Measurements from ENCODE around the gene HACD2.

Gene HACD2

DNA sequence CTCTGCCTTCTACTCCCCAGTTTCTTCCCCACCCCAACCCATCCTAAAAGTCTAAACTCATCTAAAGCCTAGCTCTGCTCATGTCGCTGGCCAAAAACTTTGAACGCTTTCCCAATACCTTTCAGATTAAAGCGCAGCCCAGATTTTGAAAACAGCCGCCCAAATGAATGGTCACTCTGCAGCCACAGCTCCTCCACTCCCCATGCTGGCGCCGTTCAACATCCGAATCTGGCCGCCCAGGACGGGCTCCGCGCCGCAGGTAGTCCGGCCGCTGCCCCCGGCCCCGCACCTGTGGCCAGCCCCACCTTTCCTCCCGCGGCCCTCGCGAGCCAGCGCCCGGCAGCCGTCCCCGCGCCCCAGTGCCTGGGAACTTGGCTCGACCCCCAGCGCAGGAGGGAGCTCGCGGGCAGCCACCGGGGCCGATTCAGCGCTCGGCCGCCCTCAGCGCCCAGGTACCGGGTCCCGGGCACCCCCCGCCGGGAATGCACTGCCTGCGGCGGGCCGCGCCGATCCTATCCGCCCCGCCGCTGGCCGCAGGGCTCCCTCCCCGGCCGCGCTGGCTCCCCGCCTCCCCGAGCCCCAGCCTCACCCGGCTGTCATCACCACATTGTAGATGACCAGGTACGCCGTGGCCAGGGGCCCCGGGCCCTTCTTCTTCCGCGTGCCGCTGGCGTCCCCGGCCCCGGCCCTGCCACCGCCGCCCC lies 417 bp downstream of the HACD2 start:
- Histone ChIP-seq H4K91ac (ENCODE audit: low read length) (peak overlapping the region; percentile 54), H4K8ac (ENCODE audit: low read length) (peak overlapping the region; percentile 12), H3K14ac (ENCODE audit: low read length in 2 of 2) (peak overlapping the region in 1 of 2 experiments; percentile 91), H3K4ac (ENCODE audit: low read depth in 1 of 2, low read length in 2 of 2) (peak overlapping the region in 1 of 2 experiments; percentile 37), H2AFZ (ENCODE audit: low read depth, low read length) (peak overlapping the region; percentile 96), H3K4me1 (ENCODE audit: control insufficient read depth, insufficient read depth, low read depth, low read length) (peaks cover 2% of the 10 kb centered on the region), H2BK120ac (ENCODE audit: low read depth, low read length) (no peak overlapping the region), H3K18ac (ENCODE audit: low read depth in 1 of 2, low read length in 2 of 2) (peak overlapping the region; percentile 64 to 92), H2AK5ac (ENCODE audit: low read length, severe bottlenecking) (no peak overlapping the region), H3K27me3 (ENCODE audit: control insufficient read depth in 1 of 2, insufficient read depth in 1 of 2, low read length in 2 of 2) (no peaks in the 10 kb centered on the region), H2BK5ac (ENCODE audit: low read depth, low read length, poor library complexity, severe bottlenecking) (no peak overlapping the region), H3K4me2 (ENCODE audit: low read length, poor library complexity, severe bottlenecking) (peak overlapping the region; percentile 100), H3K27ac (ENCODE audit: low read length, poor library complexity, severe bottlenecking) (no peak overlapping the region), H3K9ac (ENCODE audit: low read length) (peak overlapping the region; percentile 89), H3K36me3 (ENCODE audit: control insufficient read depth in 1 of 2, insufficient read depth in 2 of 2, low read depth in 1 of 2, low read length in 2 of 2) (peaks cover 5 to 15% of the 10 kb centered on the region in 2 experiments), H2BK15ac (ENCODE audit: low read depth, poor library complexity, severe bottlenecking) (peak overlapping the region; percentile 94), H3K23ac (ENCODE audit: low read length in 2 of 2) (peak overlapping the region in 1 of 2 experiments; percentile 59), H3K4me3 (ENCODE audit: insufficient read depth in 1 of 2, low read depth in 1 of 2, low read length in 2 of 2) (peak overlapping the region; percentile 83 to 93), H3K9me3 (ENCODE audit: control insufficient read depth, low read length) (no peaks in the 10 kb centered on the region), H2BK12ac (ENCODE audit: low read length in 2 of 2) (no peak overlapping the region), H3K79me1 (replicated peaks; ENCODE audit: low read length, poor library complexity, severe bottlenecking) (peaks cover 23% of the 10 kb centered on the region)
- DNase-seq, result peak; percentile 32
- 0% methylated on average over 51 of the region's 65 CpGs for WGBS

DNA sequence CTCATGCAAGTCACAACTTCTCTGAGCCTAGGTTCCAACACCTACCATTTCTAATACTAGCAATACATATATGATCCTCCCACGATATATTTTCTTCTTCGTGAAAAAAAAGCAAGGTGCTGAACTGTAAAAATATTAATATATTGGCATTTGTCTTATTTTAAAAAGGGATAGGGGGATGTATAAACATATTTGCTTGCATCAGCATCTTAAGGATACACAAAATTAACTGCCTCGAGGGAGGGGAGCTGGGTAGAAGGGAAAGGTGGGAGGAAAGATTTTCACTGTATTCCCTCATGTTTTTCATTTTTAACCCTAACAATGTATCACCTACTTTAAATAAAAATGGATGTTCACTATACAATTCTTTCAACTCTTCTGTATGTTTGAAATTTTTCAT lies 1.3 kb downstream of the HACD2 start:
- no CpG with 5 or more reads among the region's 3 CpGs for WGBS
- no peak overlapping the region for H3K23ac ChIP-seq (ENCODE audit: low read length in 2 of 2)
- peaks cover 9 to 17% of the 10 kb centered on the region in 2 experiments for H3K36me3 ChIP-seq (ENCODE audit: control insufficient read depth in 1 of 2, insufficient read depth in 2 of 2, low read depth in 1 of 2, low read length in 2 of 2)
- H2AK5ac ChIP-seq (ENCODE audit: low read length, severe bottlenecking), result no peak overlapping the region
- H3K9me3 ChIP-seq (ENCODE audit: control insufficient read depth, low read length), result no peaks in the 10 kb centered on the region
- no peak overlapping the region for H4K8ac ChIP-seq (ENCODE audit: low read length)
- no peak overlapping the region for H2BK12ac ChIP-seq (ENCODE audit: low read length in 2 of 2)
- no peak overlapping the region for H3K14ac ChIP-seq (ENCODE audit: low read length in 2 of 2)
- H2BK5ac ChIP-seq (ENCODE audit: low read depth, low read length, poor library complexity, severe bottlenecking), result no peak overlapping the region
- no peak overlapping the region for H2BK120ac ChIP-seq (ENCODE audit: low read depth, low read length)
- no peak overlapping the region for H3K4me2 ChIP-seq (ENCODE audit: low read length, poor library complexity, severe bottlenecking)
- peak overlapping the region; percentile 89 for H3K9ac ChIP-seq (ENCODE audit: low read length)
- H3K4me1 ChIP-seq (ENCODE audit: control insufficient read depth, insufficient read depth, low read depth, low read length), result peaks cover 2% of the 10 kb centered on the region
- no peak overlapping the region for H2BK15ac ChIP-seq (ENCODE audit: low read depth, poor library complexity, severe bottlenecking)
- H2AFZ ChIP-seq (ENCODE audit: low read depth, low read length), result no peak overlapping the region
- H3K4me3 ChIP-seq (ENCODE audit: insufficient read depth in 1 of 2, low read depth in 1 of 2, low read length in 2 of 2), result peak overlapping the region in 1 of 2 experiments; percentile 93
- DNase-seq, result no peak
- no peaks in the 10 kb centered on the region for H3K27me3 ChIP-seq (ENCODE audit: control insufficient read depth in 1 of 2, insufficient read depth in 1 of 2, low read length in 2 of 2)
- H3K18ac ChIP-seq (ENCODE audit: low read depth in 1 of 2, low read length in 2 of 2), result no peak overlapping the region
- peaks cover 23% of the 10 kb centered on the region for H3K79me1 ChIP-seq (replicated peaks; ENCODE audit: low read length, poor library complexity, severe bottlenecking)
- H3K27ac ChIP-seq (ENCODE audit: low read length, poor library complexity, severe bottlenecking), result no peak overlapping the region
- H3K4ac ChIP-seq (ENCODE audit: low read depth in 1 of 2, low read length in 2 of 2), result no peak overlapping the region
- H4K91ac ChIP-seq (ENCODE audit: low read length), result no peak overlapping the region

DNA sequence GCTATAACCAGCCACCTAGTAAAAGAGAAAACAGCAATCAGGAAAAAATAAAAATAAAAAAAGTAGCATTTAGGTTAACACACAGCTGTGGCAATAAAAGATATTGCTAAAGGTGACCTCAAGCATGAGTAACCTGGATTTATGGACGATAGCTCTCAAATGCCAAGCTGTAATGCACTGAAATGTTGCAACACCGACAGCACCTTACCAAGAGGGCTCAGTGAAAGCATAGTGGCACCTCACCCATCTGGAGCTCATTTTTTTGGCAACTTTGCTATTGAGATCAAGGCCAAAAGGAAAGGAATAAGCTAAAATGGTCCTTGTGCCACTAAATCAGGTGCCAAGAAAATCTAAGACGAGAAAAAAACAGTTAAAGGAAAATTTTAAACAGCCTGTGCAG lies 2.5 kb downstream of the HACD2 start:
- WGBS, result 91% methylated on average over 2 of the region's 3 CpGs
- H4K91ac ChIP-seq (ENCODE audit: low read length), result no peak overlapping the region
- H3K9me3 ChIP-seq (ENCODE audit: control insufficient read depth, low read length), result no peaks in the 10 kb centered on the region
- no peak overlapping the region for H3K18ac ChIP-seq (ENCODE audit: low read depth in 1 of 2, low read length in 2 of 2)
- no peak overlapping the region for H2BK15ac ChIP-seq (ENCODE audit: low read depth, poor library complexity, severe bottlenecking)
- DNase-seq, result no peak
- H2BK120ac ChIP-seq (ENCODE audit: low read depth, low read length), result no peak overlapping the region
- H2AK5ac ChIP-seq (ENCODE audit: low read length, severe bottlenecking), result no peak overlapping the region
- no peak overlapping the region for H3K4me2 ChIP-seq (ENCODE audit: low read length, poor library complexity, severe bottlenecking)
- peaks cover 19% of the 10 kb centered on the region for H3K79me1 ChIP-seq (replicated peaks; ENCODE audit: low read length, poor library complexity, severe bottlenecking)
- no peak overlapping the region for H2BK12ac ChIP-seq (ENCODE audit: low read length in 2 of 2)
- H2BK5ac ChIP-seq (ENCODE audit: low read depth, low read length, poor library complexity, severe bottlenecking), result no peak overlapping the region
- H4K8ac ChIP-seq (ENCODE audit: low read length), result no peak overlapping the region
- no peak overlapping the region for H3K27ac ChIP-seq (ENCODE audit: low read length, poor library complexity, severe bottlenecking)
- no peak overlapping the region for H3K4ac ChIP-seq (ENCODE audit: low read depth in 1 of 2, low read length in 2 of 2)
- H2AFZ ChIP-seq (ENCODE audit: low read depth, low read length), result no peak overlapping the region
- H3K23ac ChIP-seq (ENCODE audit: low read length in 2 of 2), result no peak overlapping the region
- peaks cover under 1% of the 10 kb centered on the region for H3K4me1 ChIP-seq (ENCODE audit: control insufficient read depth, insufficient read depth, low read depth, low read length)
- H3K36me3 ChIP-seq (ENCODE audit: control insufficient read depth in 1 of 2, insufficient read depth in 2 of 2, low read depth in 1 of 2, low read length in 2 of 2), result peaks cover 11 to 17% of the 10 kb centered on the region in 2 experiments
- no peak overlapping the region for H3K4me3 ChIP-seq (ENCODE audit: insufficient read depth in 1 of 2, low read depth in 1 of 2, low read length in 2 of 2)
- H3K27me3 ChIP-seq (ENCODE audit: control insufficient read depth in 1 of 2, insufficient read depth in 1 of 2, low read length in 2 of 2), result no peaks in the 10 kb centered on the region
- no peak overlapping the region for H3K14ac ChIP-seq (ENCODE audit: low read length in 2 of 2)
- no peak overlapping the region for H3K9ac ChIP-seq (ENCODE audit: low read length)

DNA sequence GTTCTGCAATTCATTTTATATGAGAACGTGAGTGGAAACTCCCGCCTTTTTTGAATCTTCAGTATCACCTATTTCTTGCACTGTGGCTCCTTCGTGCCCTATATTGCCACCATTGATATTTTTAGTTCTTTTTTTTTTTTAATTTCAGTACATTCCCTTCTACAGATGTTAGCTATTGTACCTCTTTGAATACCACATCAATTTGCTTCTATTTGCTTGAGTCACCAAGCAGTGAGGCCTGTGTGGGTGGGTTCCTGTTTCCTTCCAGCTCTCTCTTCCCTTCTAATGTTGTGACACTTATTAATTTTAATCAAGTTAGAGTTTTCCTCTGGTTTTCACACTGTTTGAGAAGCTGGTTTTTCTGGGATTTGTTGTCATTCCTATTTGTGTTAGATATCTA lies 8.7 kb downstream of the HACD2 start:
- H2BK12ac ChIP-seq (ENCODE audit: low read length in 2 of 2), result no peak overlapping the region
- WGBS, result 100% methylated on average over 3 of the region's 3 CpGs

More for the DNA sequence above, 8.7 kb downstream of the HACD2 start:
- Histone ChIP-seq H2AFZ (ENCODE audit: low read depth, low read length) (no peak overlapping the region), H2AK5ac (ENCODE audit: low read length, severe bottlenecking) (no peak overlapping the region), H4K8ac (ENCODE audit: low read length) (no peak overlapping the region), H3K23ac (ENCODE audit: low read length in 2 of 2) (no peak overlapping the region), H3K18ac (ENCODE audit: low read depth in 1 of 2, low read length in 2 of 2) (no peak overlapping the region), H2BK15ac (ENCODE audit: low read depth, poor library complexity, severe bottlenecking) (no peak overlapping the region), H3K9ac (ENCODE audit: low read length) (peak overlapping the region; percentile 31), H3K14ac (ENCODE audit: low read length in 2 of 2) (no peak overlapping the region), H2BK120ac (ENCODE audit: low read depth, low read length) (no peak overlapping the region), H3K9me3 (ENCODE audit: control insufficient read depth, low read length) (no peaks in the 10 kb centered on the region), H3K27me3 (ENCODE audit: control insufficient read depth in 1 of 2, insufficient read depth in 1 of 2, low read length in 2 of 2) (no peaks in the 10 kb centered on the region), H3K79me1 (replicated peaks; ENCODE audit: low read length, poor library complexity, severe bottlenecking) (peaks cover 21% of the 10 kb centered on the region), H4K91ac (ENCODE audit: low read length) (no peak overlapping the region), H3K36me3 (ENCODE audit: control insufficient read depth in 1 of 2, insufficient read depth in 2 of 2, low read depth in 1 of 2, low read length in 2 of 2) (peaks cover 11 to 13% of the 10 kb centered on the region in 2 experiments), H2BK5ac (ENCODE audit: low read depth, low read length, poor library complexity, severe bottlenecking) (no peak overlapping the region), H3K4me1 (ENCODE audit: control insufficient read depth, insufficient read depth, low read depth, low read length) (peaks cover 2% of the 10 kb centered on the region), H3K4me2 (ENCODE audit: low read length, poor library complexity, severe bottlenecking) (no peak overlapping the region), H3K4ac (ENCODE audit: low read depth in 1 of 2, low read length in 2 of 2) (no peak overlapping the region), H3K4me3 (ENCODE audit: insufficient read depth in 1 of 2, low read depth in 1 of 2, low read length in 2 of 2) (no peak overlapping the region), H3K27ac (ENCODE audit: low read length, poor library complexity, severe bottlenecking) (no peak overlapping the region)
- DNase-seq, result no peak

All from mesenchymal stem cell (in vitro differentiated cells and primary cell).